ENCODE data around the gene HMCN2. TPM values are rescaled to one million over a fixed set of nuclear protein-coding genes. Genes with fewer than 3 reads are reported as not detected.

The HMCN2 gene
- total RNA-seq, 1 experiment from 2014 or later: 8.6 TPM

GRCh38 chr9:130462685-130463540 lies 197.4 kb downstream of the HMCN2 start:
- Histone ChIP-seq H2BK20ac (ENCODE audit: low read depth, low read length, poor library complexity, severe bottlenecking) (no peak overlapping the region), H4K91ac (ENCODE audit: insufficient read length, low read depth, low read length) (no peak overlapping the region), H3K27me3 (ENCODE audit: insufficient read depth, low read length) (no peaks in the 10 kb centered on the region), H2BK120ac (ENCODE audit: low read depth, low read length, poor library complexity, severe bottlenecking) (no peak overlapping the region), H3K4me1 (ENCODE audit: insufficient read depth, low read length) (no peaks in the 10 kb centered on the region), H4K20me1 (ENCODE audit: control insufficient read depth, insufficient read depth, insufficient read length) (no peaks in the 10 kb centered on the region), H3K4ac (ENCODE audit: low read depth, low read length) (no peak overlapping the region), H4K5ac (ENCODE audit: insufficient read length, low read depth, low read length) (no peak overlapping the region), H3K23me2 (ENCODE audit: insufficient read length, low read depth, low read length, poor library complexity, severe bottlenecking) (no peaks in the 10 kb centered on the region), H3K9ac (ENCODE audit: extremely low read depth, insufficient read length, low read length) (no peak overlapping the region), H3K79me1 (ENCODE audit: insufficient read depth, low read depth, low read length, poor library complexity, severe bottlenecking) (no peaks in the 10 kb centered on the region), H4K8ac (replicated peaks; ENCODE audit: insufficient read length, low read depth, low read length) (no peak overlapping the region), H2BK15ac (ENCODE audit: low read depth, low read length) (no peak overlapping the region), H2BK12ac (ENCODE audit: insufficient read length, low read depth, low read length) (no peak overlapping the region), H3K18ac (ENCODE audit: insufficient read length, low read depth, low read length) (no peak overlapping the region), H2AK5ac (ENCODE audit: insufficient read length, low read length) (no peak overlapping the region), H3K23ac (ENCODE audit: insufficient read length, low read depth, low read length) (no peak overlapping the region), H3K27ac (ENCODE audit: insufficient read length, low read depth, low read length) (no peak overlapping the region), H3K79me2 (ENCODE audit: insufficient read depth, low read length) (no peaks in the 10 kb centered on the region), H2BK5ac (ENCODE audit: insufficient read length, low read length) (no peak overlapping the region), H2AFZ (ENCODE audit: low read length) (no peak overlapping the region), H3T11ph (ENCODE audit: low read length) (no peak overlapping the region), H3K56ac (ENCODE audit: insufficient read length, low read depth, low read length) (no peak overlapping the region), H3K9me3 (ENCODE audit: control insufficient read depth, low read depth, low read length) (no peaks in the 10 kb centered on the region), H3K14ac (ENCODE audit: insufficient read depth, low read length) (no peak overlapping the region), H3K4me2 (ENCODE audit: insufficient read depth, insufficient read length, low read length) (no peak overlapping the region)
- Mint-ChIP-seq H3K9me3 (no peaks in the 10 kb centered on the region), H3K4me3 (no peak overlapping the region), H3K36me3 (ENCODE audit: insufficient read depth in 1 of 3, low read depth in 3 of 3) (peaks cover 3 to 11% (median 8%) of the 10 kb centered on the region in 3 experiments; a peak in 6 of 7 replicates), H3K4me1 (peaks cover 4 to 26% of the 10 kb centered on the region in 2 experiments; a peak in 3 of 4 replicates), H3K27ac (no peak overlapping the region), H3K27me3 (ENCODE audit: low read depth) (no peaks in the 10 kb centered on the region)
- no peak for DNase-seq
- no CpG with 5 or more reads among the region's 27 CpGs for WGBS (ENCODE audit: extremely low coverage, insufficient read length, low lambda C conversion rate)
- no peak for TF ChIP-seq CTCF (conservative IDR thresholded peaks at IDR 0.05)

Data from H9 (cell line).